Adipocyte (in vitro differentiated cells): ENCODE results near the gene ABCC3.
A peak's percentile ranks its signal among the peaks of the same experiment; 100 is the strongest.
"Not testable (repeated sequence)": the region's sequence is repeated elsewhere in the genome, so short reads cannot be mapped to it uniquely, and the experiment has no call there.

Experiments used
- DNase-seq: peaks from one replicate; pipeline ENCODE4 v3.0.0-alpha.2; 2015; ENCODE audit warnings: low read depth
- H3K27me3 ChIP-seq: replicated peaks from 2 replicates; pipeline ENCODE4 v1.7.0; 2013; ENCODE audit warnings: mild to moderate bottlenecking, low read length, moderate library complexity; ENCODE audit not compliant: control insufficient read depth, insufficient read depth
- H3K36me3 ChIP-seq: 2 replicates; pipeline ENCODE4 v1.7.0; 2013; ENCODE audit warnings: low read length, mild to moderate bottlenecking, moderate library complexity; ENCODE audit not compliant: control insufficient read depth, insufficient read depth, severe bottlenecking
- H3K4me1 ChIP-seq: 2 replicates; pipeline ENCODE4 v1.7.0; 2013; ENCODE audit warnings: mild to moderate bottlenecking, low read length, moderate library complexity; ENCODE audit not compliant: control insufficient read depth, insufficient read depth
- H3K4me3 ChIP-seq: 2 replicates; pipeline ENCODE4 v1.7.0; 2013; ENCODE audit warnings: mild to moderate bottlenecking, low read length, moderate library complexity
- H3K9ac ChIP-seq: 2 replicates; pipeline ENCODE4 v1.7.0; 2013; ENCODE audit warnings: mild to moderate bottlenecking, low read length, moderate library complexity
- H3K9me3 ChIP-seq: 2 replicates; pipeline ENCODE4 v1.7.0; 2013; ENCODE audit warnings: mild to moderate bottlenecking, low read length, moderate library complexity; ENCODE audit not compliant: control insufficient read depth

Gene ABCC3

DNA sequence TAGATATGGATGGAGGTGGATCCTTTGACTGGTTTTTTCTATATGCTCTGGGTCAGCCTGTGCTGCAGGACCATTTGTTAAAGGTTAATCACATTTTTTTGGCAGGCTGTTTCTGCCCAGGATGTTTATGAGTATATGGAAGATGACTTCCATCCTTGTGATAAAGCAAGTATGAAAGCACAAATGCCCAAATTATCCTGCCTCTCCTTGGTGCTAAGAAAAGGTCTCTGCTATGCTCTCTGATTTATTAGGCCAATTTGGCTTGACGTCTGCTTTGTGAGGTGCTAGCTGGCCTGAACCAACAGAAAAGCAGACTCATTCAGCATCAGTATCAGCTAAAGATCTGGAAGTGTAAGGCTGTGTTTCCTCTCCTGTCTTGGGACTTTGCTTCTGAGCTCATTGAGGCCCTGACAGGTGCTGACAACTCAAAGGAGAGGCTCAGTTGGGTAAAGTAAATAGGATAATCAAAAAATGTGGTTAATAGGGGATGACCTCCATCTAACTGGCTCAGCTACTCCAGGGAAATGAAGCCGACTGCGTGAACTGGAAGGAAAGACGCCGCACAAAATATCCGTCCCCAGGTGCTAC is 57.9 kb downstream of the ABCC3 start:
- Histone ChIP-seq H3K4me3 (no peak overlapping the region), H3K27me3 (no peaks in the 10 kb centered on the region), H3K4me1 (peaks cover 66% of the 10 kb centered on the region), H3K9me3 (no peaks in the 10 kb centered on the region), H3K36me3 (peaks cover 49% of the 10 kb centered on the region), H3K9ac (peak overlapping the region; percentile 39)
- no peak for DNase-seq

DNA sequence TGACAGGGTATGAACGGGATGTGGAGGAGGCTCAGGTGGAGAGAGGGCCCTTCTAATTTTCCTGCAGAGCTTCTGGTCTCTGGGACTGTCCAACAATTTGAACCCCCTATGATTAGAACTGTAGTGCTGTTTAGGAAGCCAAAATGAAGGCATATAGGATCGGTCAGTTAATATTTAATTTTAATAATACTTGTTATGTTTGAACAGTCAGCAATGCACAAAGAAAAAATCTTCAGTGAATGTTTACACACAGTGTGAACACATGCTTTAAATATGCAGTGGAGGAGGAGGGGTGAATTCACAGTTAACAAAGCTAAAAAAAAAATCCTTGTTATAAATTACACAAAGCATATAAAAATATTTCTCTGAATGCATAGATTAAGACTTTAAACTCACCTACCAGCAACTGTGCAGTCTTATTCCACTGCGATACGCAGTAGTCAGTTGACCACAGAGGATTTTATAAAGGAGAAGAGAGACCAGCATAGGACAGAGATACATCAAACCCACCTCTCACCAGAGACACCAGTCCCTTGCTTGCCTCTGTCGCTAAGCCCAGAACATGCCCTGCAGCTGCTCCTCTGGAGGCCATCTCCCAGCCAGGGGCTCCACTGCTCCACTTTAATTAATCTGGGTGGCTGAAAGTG is 58.5 kb downstream of the ABCC3 start:
- peaks cover 55% of the 10 kb centered on the region for H3K36me3 ChIP-seq
- H3K27me3 ChIP-seq: no peaks in the 10 kb centered on the region
- H3K4me1 ChIP-seq: peaks cover 66% of the 10 kb centered on the region
- peak; percentile 53 for DNase-seq
- no peaks in the 10 kb centered on the region for H3K9me3 ChIP-seq
- peak overlapping the region; percentile 56 for H3K9ac ChIP-seq
- H3K4me3 ChIP-seq: no peak overlapping the region

DNA sequence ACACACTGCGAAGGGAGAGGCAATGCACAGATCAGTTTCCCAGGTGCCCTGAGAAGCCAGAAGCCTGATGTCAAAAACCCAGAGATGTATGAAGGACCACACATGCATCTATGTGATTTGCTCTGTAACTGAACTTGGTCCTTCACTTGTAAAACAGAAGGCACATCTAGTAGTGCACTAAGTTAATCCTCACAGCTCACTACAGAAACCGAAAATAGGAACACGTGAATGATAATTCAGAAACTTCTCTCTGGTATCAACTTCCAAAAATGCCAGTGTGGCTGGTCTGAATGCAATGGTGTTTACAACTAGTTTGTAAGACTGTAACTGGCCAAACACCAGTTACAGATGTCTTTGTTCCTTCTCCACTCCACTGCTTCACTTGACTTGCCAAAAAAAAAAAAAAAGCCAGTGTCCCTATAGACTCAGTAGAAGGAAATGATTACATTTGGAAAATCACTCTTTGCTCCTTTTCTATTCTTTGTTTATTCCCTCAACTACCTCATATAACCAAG is 61.7 kb downstream of the ABCC3 start:
- no peak for DNase-seq
- Histone ChIP-seq H3K9ac (peak overlapping the region; percentile 1), H3K4me3 (no peak overlapping the region), H3K4me1 (peaks cover 59% of the 10 kb centered on the region), H3K36me3 (peaks cover 72% of the 10 kb centered on the region), H3K27me3 (no peaks in the 10 kb centered on the region), H3K9me3 (no peaks in the 10 kb centered on the region)

DNA sequence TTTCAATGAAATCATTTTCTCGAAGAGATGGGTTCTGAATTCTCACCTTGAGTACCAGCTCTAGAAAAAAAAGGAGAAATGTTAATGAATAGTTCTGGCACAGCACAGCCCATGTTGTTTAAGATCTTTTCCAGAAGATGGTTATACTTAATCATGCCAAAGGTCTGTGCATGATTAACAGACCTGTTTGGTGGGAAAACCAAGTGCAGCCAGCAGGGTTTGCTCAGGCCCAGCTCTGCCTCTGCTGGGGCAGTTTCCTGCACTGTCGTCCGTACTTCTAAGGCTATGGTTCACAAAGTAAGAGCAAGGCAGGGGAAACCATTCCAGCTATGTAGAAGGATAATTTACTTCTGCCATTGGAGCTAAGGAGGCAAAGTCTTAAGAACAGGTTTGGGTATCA is 62.4 kb downstream of the ABCC3 start:
- Histone ChIP-seq H3K9ac (peak overlapping the region; percentile 52), H3K36me3 (peaks cover 69% of the 10 kb centered on the region), H3K4me3 (no peak overlapping the region), H3K27me3 (no peaks in the 10 kb centered on the region), H3K4me1 (peaks cover 53% of the 10 kb centered on the region), H3K9me3 (no peaks in the 10 kb centered on the region)
- no peak for DNase-seq

DNA sequence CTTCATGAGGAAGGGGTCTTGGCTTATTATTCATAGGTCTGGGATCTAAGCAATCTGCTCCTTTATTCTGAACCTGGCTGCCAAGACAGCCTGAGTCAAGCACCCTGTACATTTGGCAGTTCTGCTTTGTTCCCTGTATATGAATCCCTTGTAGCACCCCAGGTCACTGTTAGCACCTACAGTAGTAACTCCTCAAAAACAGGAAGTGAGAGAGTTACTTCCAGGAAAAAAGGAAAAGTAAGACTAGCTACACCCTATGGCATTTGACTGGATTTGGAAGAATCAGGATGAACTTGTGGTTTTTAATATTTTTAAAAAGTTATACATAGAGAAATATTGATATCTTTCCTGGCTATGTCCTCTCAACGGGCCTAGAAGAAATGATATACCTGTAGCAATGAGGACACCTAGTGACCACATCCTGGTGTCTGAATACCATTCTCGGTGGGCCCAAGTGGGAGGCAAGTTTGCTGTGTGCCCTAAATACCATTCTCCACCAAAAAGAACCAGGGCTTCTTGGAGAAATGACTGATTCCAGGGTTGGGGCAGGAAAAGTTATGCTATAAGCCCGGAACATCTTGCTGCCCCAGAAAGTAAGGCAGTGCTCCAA is 63.1 kb downstream of the ABCC3 start:
- Histone ChIP-seq H3K27me3 (no peaks in the 10 kb centered on the region), H3K36me3 (peaks cover 62% of the 10 kb centered on the region), H3K9ac (peak overlapping the region; percentile 52), H3K9me3 (no peaks in the 10 kb centered on the region), H3K4me1 (peaks cover 46% of the 10 kb centered on the region), H3K4me3 (no peak overlapping the region)
- DNase-seq: no peak

DNA sequence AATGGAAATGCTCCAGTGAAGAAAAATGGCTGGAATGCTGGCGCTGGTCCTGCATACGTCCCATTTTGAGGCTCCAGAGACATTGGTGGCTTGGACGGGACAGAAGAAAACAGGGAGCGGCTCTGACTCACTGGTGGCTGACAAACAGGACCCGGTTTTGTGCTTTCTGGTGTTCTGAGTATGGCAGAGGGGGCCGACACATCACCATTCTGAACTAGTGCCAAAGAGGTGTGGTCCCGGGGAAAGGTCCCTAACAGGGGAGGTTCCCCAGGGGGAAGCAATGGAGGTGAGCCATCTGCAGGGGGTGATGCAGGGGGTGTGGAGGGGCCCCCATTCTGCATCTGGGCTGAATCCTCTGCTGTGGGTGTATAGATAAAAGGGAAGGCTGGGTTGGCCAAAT is 64.7 kb downstream of the ABCC3 start:
- Histone ChIP-seq H3K9ac (peak overlapping the region; percentile 22), H3K27me3 (no peaks in the 10 kb centered on the region), H3K9me3 (no peaks in the 10 kb centered on the region), H3K4me1 (peaks cover 39% of the 10 kb centered on the region), H3K36me3 (peaks cover 58% of the 10 kb centered on the region), H3K4me3 (no peak overlapping the region)
- DNase-seq: no peak

DNA sequence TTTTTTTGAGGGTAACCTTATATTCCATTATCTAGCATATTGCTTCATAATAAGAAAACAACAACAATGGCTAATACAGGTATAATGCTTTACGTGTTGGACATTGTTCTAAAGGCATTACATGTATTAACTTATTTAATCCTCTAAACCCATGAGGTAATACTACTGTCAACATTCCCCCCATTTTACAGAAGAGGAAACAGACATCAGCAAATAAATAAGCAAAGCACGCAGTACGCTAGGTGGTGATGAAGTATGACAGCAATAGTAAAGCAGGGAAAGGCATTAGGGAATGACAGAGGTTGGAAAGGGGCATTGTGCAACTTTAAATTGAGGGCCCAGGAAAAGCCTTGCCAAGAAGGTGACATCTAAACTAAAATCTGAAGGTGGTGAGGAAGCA is 68.5 kb downstream of the ABCC3 start:
- DNase-seq: no peak
- no peak overlapping the region for H3K9ac ChIP-seq
- H3K4me1 ChIP-seq: peaks cover 29% of the 10 kb centered on the region
- H3K27me3 ChIP-seq: no peaks in the 10 kb centered on the region
- peaks cover 29% of the 10 kb centered on the region for H3K36me3 ChIP-seq
- no peaks in the 10 kb centered on the region for H3K9me3 ChIP-seq
- no peak overlapping the region for H3K4me3 ChIP-seq

DNA sequence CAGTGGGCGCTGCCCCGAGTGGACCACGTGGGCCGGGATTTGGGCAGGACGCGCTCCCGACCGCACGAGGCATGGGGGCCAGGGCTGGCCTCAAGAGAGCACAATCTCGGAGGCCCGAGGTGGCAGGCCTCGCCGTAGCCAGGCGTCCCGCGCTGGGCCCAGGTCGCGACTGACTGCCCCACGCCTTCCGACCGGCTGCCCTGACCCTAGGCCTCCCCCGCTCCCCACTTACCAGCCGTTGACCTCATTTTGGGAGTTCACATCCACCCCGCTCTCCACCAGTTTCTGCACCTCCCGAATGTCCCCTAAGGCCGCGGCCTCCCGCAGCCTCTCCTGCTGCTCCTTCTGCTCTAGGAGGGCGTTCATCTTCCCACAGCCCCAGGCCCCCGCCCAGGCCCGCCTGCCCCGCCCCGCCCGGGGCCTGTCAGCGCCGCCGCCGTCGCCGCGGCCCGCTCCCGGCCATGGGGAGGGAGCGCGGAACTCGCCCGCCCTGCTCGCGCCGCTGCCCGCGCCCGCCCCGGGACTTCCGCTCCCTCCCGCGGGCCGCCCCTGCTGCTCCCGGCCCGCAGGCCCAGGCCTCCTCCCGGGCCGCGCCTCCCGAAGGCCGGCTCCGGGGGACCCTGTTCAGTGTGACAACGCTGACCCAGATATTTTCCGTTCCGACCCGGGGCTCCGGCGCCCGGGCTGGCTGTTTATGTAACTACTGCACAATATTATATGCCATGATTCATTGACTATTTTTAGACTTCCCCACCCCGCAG is 72.8 kb downstream of the ABCC3 start, which contains the start of gene ANKRD40:
TSS of gene ANKRD40 (minus strand) at position 626 of the 761 bp plus-strand sequence. CDS start at position 366, 260 bp downstream.
- Histone ChIP-seq H3K36me3 (peaks cover 10% of the 10 kb centered on the region), H3K9me3 (no peaks in the 10 kb centered on the region), H3K27me3 (no peaks in the 10 kb centered on the region), H3K4me3 (peak within 1 kb of the TSS; percentile 86), H3K9ac (peak within 1 kb of the TSS; percentile 95), H3K4me1 (peaks cover 27% of the 10 kb centered on the region)
- peak; percentile 96 for DNase-seq

DNA sequence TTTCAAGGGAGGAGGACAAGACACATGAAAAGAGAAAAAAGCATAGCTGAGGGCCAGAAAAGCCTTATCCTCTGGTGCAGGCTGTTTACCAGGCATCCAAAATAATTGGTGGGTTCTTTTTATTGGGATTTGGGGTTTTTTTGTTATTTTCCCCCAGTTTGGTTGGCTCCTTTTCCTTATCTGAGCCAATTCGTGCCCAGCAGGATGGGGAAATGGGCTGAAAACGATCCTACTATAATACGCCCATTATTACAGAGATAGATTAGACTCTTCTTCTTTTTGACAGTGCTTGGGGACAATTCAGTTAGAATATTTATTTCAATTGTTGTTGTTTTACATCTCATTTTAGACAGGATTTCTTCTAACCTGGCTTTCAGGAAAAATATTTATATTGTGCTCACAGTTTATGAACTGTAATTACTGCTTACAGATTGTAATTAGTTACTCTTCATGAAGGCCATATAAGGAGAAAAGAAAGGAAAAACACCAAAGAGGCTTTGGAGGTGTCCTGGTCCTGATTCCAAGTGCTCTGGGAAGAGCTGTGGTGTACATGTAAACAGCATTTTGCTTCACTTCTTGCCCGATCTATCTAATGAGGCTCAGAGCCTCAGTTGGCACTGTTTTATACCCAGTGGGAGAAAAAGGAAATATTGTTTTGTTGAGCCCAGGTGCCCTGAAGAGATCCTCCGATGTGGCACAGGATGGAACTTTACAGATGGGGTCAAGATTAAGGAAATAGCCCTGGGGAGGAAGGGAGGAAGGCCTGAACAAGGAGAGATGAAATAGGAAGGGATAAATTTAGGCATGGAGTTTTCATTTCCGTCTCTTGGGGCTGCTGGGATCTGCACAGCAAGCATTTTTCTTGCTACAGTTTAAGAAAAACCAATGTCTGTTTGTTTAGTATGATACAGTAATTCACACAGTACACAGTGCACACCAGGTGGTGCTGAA is 73.6 kb downstream of the ABCC3 start:
- Histone ChIP-seq H3K9me3 (no peaks in the 10 kb centered on the region), H3K27me3 (no peaks in the 10 kb centered on the region), H3K4me1 (peaks cover 23% of the 10 kb centered on the region), H3K4me3 (peak overlapping the region; percentile 86), H3K9ac (peak overlapping the region; percentile 95), H3K36me3 (peaks cover 10% of the 10 kb centered on the region)
- DNase-seq: peak; percentile 43

DNA sequence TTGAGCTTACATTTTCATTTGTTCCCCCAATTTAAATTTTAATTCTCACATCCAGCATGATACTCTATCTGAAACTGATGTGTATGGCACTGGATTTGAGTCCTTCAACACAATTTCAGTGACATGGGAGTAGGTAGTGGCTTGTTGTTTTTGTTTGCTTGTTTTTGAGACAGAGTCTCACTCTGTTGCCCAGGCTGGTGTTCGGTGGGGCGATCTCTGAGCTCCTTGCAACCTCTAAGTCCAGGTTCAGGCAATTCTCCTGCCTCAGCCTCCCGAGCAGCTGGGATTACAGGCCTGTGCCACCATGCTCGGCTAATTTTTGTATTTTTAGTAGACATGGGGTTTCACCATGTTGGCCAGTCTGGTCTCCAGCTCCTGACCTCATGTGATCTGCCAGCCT is 74.4 kb downstream of the ABCC3 start:
- not testable (repeated sequence) for H3K36me3 ChIP-seq, DNase-seq, H3K9me3 ChIP-seq, H3K27me3 ChIP-seq
- peaks cover 19% of the 10 kb centered on the region for H3K4me1 ChIP-seq
- H3K9ac ChIP-seq: peak overlapping the region; percentile 95
- peak overlapping the region; percentile 86 for H3K4me3 ChIP-seq
